Body of pancreas (tissue), 4 donors: ENCODE data around the gene RSRC2. TPM values are rescaled to one million over a fixed set of nuclear protein-coding genes. Genes with fewer than 3 reads are reported as not detected.
"Not testable (repeated sequence)": the region's sequence is repeated elsewhere in the genome, so short reads cannot be mapped to it uniquely, and the experiment has no call there.

ENCODE experiments used
- ATAC-seq: fragments of 150-250 bp; one replicate; pipeline ENCODE4 v1.9.1; 2016
- DNase-seq, 4 donors: peaks; one replicate each; pipeline ENCODE4 v3.0.0-alpha.2; 2019
- H3K27ac ChIP-seq, 4 donors: fragments of 200-600 bp; sonication (generic); 1 replicate in 3 of 4; 2 replicates in 1 of 4; pipeline versions ENCODE4 v1.5.1 to v1.6.1; 2016 to 2019; ENCODE audit warnings: mild to moderate bottlenecking in 1 of 4, mixed read lengths in 1 of 4, moderate library complexity in 1 of 4
- H3K27me3 ChIP-seq, 2 donors: fragments of 200-600 bp; sonication (generic); one replicate each; pipeline ENCODE4 v1.6.0; 2016; ENCODE audit warnings: mild to moderate bottlenecking in 1 of 2
- H3K36me3 ChIP-seq, 2 donors: fragments of 200-600 bp; sonication (generic); replicated peaks in 1 of 2; 2 replicates each; pipeline ENCODE4 v1.5.1; 2016; ENCODE audit warnings: low read depth in 2 of 2; ENCODE audit not compliant: insufficient read depth in 1 of 2
- H3K4me1 ChIP-seq: fragments of 200-600 bp; sonication (generic); one replicate; pipeline ENCODE4 v1.6.0; 2016
- H3K4me3 ChIP-seq, 2 donors: fragments of 200-600 bp; sonication (generic); 1 replicate in 1 of 2; 2 replicates in 1 of 2; pipeline ENCODE4 v1.5.1; 2016 to 2019
- H3K9me3 ChIP-seq, 3 donors: fragments of 200-600 bp; sonication (generic); 1 replicate in 2 of 3; 2 replicates in 1 of 3; pipeline ENCODE4 v1.5.1; 2016
- POLR2A ChIP-seq, 3 donors: fragments of 450-650 bp; IDR thresholded peaks; one replicate each; pipeline ENCODE4 v1.6.1; 2016; ENCODE audit warnings: antibody characterized with exemption in 3 of 3, mild to moderate bottlenecking in 2 of 3
- WGBS, 2 donors: methylation state at CpG; one replicate each; pipeline ENCODE4 v1.1.5; 2017; 5-methylcytosine and 5-hydroxymethylcytosine counted together
- intact Hi-C: fragments of 100-400 bp; cut with DNase I; formaldehyde crosslinking; loops from one replicate; pipeline ENCODE4 v1.15.1; 2023
- total RNA-seq, 2 donors: library from RNA; depleted of rRNA; stranded (reverse); fragments of >200 nt; gene quantifications; one replicate each; pipeline ENCODE4 v1.1.0, GENCODE V29; 2016
- TF ChIP-seq, protein P1 (sequence below), 7 experiments: fragments of 450-650 bp in 4 of 7; fragments of 200-600 bp in 3 of 7; sonication (generic) in 3 of 7; IDR thresholded peaks; one replicate each; pipeline ENCODE4 v1.5.1; 2016 to 2019; ENCODE audit warnings: antibody characterized with exemption in 7 of 7

The RSRC2 gene, protein sequence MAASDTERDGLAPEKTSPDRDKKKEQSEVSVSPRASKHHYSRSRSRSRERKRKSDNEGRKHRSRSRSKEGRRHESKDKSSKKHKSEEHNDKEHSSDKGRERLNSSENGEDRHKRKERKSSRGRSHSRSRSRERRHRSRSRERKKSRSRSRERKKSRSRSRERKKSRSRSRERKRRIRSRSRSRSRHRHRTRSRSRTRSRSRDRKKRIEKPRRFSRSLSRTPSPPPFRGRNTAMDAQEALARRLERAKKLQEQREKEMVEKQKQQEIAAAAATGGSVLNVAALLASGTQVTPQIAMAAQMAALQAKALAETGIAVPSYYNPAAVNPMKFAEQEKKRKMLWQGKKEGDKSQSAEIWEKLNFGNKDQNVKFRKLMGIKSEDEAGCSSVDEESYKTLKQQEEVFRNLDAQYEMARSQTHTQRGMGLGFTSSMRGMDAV
- total RNA-seq = 100 to 1,000 TPM in 1 of 2 donors, 10 to 100 TPM in 1; 50.8 to 113 TPM

DNA sequence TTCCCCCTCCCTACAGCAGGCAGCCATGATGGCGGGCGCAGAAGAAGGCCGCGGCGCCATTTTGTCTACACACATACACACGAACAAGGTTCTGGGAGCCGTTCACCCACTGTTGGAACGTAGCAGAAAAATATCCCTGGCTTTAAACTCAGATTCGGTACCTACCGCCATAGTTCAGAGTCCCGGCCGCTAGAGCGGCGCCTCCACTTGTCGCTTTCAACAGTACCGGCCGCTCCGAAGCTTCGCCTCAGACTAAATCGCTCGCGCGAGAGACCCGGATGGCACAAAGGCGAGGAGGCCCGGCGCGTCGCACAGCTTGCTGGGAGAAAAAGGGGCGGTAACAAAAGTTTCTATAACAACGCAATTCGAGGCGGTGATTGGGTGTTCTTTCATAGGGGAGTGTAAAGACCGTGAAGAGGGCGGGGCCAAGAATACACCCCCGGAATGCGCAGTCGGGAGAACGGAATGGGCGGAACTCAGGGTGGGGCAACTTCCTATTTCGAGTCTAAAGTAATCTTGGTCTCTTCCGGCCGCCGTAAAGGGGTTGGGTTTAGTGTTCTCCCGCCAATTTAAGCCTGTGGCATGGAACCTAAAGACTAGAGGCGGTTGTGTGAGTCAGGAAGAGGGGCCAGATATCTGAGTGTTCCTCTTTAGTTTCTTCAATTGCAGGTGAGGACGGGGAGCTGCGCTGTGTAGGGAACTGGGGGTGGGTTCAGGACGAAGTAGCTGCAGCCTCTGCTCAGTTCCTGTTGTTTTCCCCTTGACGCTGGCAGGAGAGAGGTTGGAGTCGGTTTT lies at the start of gene RSRC2, which contains the start of gene KNTC1:
RSRC2 (minus strand) TSS at position 254 of the 795 bp plus-strand sequence; CDS start at position 171, 83 bp downstream.
KNTC1 (plus strand) TSS at position 567 of the 795 bp plus-strand sequence. CDS start 2,815 bp downstream, outside the sequence.
- H3K27ac ChIP-seq = peak within 1 kb of the TSS; percentile 95 to 100 (median 96)
- H3K36me3 ChIP-seq = peaks cover 0 to 4% of the 10 kb centered on the region in 2 donors
- intact Hi-C loops = no loop called here
- peak; percentile 99 to 100 (median 99) for DNase-seq
- 0% methylated on average over 51 of the region's 51 CpGs for WGBS, 2 donors
- peak; percentile 95 to 99 (median 99) for TF ChIP-seq POLR2A (IDR thresholded peaks at IDR 0.05)
- TF ChIP-seq, protein P1, sequence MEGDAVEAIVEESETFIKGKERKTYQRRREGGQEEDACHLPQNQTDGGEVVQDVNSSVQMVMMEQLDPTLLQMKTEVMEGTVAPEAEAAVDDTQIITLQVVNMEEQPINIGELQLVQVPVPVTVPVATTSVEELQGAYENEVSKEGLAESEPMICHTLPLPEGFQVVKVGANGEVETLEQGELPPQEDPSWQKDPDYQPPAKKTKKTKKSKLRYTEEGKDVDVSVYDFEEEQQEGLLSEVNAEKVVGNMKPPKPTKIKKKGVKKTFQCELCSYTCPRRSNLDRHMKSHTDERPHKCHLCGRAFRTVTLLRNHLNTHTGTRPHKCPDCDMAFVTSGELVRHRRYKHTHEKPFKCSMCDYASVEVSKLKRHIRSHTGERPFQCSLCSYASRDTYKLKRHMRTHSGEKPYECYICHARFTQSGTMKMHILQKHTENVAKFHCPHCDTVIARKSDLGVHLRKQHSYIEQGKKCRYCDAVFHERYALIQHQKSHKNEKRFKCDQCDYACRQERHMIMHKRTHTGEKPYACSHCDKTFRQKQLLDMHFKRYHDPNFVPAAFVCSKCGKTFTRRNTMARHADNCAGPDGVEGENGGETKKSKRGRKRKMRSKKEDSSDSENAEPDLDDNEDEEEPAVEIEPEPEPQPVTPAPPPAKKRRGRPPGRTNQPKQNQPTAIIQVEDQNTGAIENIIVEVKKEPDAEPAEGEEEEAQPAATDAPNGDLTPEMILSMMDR (IDR thresholded peaks at IDR 0.05) = peak in 3 of 7 experiments; percentile 3 to 13 (median 13)
- H3K4me1 ChIP-seq = peaks cover 45% of the 10 kb centered on the region
- no peaks in the 10 kb centered on the region for H3K27me3 ChIP-seq
- peak within 1 kb of the TSS; percentile 88 to 89 for H3K4me3 ChIP-seq
- peak; percentile 97 for ATAC-seq
- H3K9me3 ChIP-seq = no peaks in the 10 kb centered on the region

DNA sequence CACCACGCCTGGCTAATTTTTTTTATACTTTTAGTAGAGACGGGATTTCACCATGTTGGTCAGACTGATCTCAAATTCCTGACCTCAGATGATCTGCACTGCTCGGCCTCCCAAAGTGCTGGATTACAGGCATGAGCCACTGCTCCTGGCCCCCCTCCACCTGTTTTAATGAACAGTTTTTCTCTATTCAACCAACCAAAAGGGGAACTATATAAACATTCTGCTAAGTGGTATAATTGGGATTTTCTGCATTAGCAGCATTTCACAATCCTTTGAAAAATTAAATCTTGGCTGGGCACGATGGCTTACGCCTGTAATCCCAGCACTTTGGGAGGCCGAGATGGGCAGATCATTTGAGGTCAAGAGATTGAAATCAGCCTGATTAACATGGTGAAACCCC lies 45.1 kb upstream of the RSRC2 start:
- intact Hi-C loops = no loop called here
- ATAC-seq (no peak), DNase-seq (no peak)
- Histone ChIP-seq H3K27me3 (no peaks in the 10 kb centered on the region), H3K27ac (no peak overlapping the region), H3K9me3 (no peaks in the 10 kb centered on the region), H3K4me3 (no peak overlapping the region), H3K4me1 (no peaks in the 10 kb centered on the region), H3K36me3 (no peaks in the 10 kb centered on the region)
- TF ChIP-seq POLR2A (IDR thresholded peaks at IDR 0.05) = no peak
- TF ChIP-seq, protein P1 (IDR thresholded peaks at IDR 0.05) = no peak
- 89% methylated on average over 6 of the region's 6 CpGs for WGBS, 2 donors

DNA sequence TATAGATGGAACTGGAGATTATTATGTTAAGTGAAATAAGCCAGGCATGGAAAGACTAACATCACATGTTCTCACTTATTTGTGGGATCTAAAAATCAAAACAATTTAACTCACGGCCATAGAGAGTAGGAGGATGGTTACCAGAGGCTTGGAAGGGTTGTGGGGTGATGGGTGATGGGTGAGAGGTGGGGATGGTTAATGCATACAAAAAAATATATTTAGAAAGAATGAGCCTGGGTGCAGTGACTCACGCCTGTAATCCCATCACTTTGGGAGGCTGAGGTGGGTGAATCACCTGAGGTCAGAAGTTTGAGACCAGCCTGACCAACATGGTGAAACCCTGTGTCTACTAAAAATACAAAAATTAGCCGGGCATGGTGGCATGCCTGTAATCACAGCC lies 43.3 kb upstream of the RSRC2 start:
- WGBS, 2 donors = 86 to 96% methylated on average over 3 of the region's 3 CpGs
- H3K9me3 ChIP-seq, ATAC-seq, DNase-seq, H3K27me3 ChIP-seq, H3K4me3 ChIP-seq, H3K4me1 ChIP-seq, intact Hi-C loops, H3K36me3 ChIP-seq, H3K27ac ChIP-seq: not testable (repeated sequence)

DNA sequence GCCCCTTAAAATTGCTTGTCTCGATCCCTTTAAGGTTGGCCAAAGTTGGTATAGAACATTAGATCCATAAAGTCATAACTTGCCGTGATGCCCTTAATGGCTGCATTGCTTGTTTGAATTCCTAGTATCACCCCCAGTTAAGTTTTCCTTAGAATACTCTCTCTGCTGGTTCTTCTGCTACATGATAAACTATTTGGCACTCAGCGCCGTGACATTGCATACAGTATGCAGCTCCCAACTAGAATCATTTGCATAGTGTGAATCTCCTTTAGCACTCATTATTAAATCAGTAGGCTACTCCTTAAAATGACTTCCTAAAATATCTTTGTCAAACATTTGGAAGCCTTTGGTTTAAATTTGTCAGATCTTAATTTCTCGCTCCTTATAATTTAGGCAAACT lies 42.6 kb upstream of the RSRC2 start:
- ATAC-seq (no peak), DNase-seq (no peak)
- Histone ChIP-seq H3K27me3 (no peaks in the 10 kb centered on the region), H3K4me3 (no peak overlapping the region), H3K27ac (no peak overlapping the region), H3K4me1 (no peaks in the 10 kb centered on the region), H3K9me3 (no peaks in the 10 kb centered on the region), H3K36me3 (no peaks in the 10 kb centered on the region)
- intact Hi-C loops = no loop called here
- 95 to 96% methylated on average over 5 of the region's 5 CpGs for WGBS, 2 donors
- TF ChIP-seq POLR2A (IDR thresholded peaks at IDR 0.05) = no peak
- TF ChIP-seq, protein P1 (IDR thresholded peaks at IDR 0.05) = no peak

DNA sequence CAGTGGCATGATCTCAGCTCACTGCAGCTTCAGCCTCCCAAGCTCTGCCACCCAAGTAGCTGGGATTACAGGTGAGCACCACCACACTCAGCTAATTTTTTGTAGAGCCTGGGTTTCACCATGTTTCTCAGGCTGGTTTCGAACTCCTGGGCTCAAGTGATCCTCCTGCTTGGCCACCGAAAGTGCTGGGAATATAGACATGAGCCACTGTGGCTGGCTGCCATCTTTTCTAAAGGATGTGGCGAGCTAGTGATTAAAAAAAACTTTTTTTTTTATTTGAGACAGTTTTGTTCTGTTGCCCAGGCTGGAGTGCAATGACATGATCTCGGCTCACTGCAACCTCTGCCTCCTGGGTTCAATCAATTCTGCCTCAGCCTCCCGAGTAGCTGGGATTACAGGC lies 40.1 kb upstream of the RSRC2 start:
- WGBS, 2 donors = 41 to 54% methylated on average over 5 of the region's 5 CpGs
- H3K27me3 ChIP-seq, ATAC-seq, H3K36me3 ChIP-seq, H3K4me1 ChIP-seq, H3K9me3 ChIP-seq, H3K4me3 ChIP-seq, H3K27ac ChIP-seq, intact Hi-C loops: not testable (repeated sequence)
- DNase-seq = peak; percentile 29 to 59 (median 40)
